HepG2 (cell line): ENCODE data around the gene CD300C. TPM values are rescaled to one million over a fixed set of nuclear protein-coding genes. Genes with fewer than 3 reads are reported as not detected.

Experiments
- ARNT ChIP-seq: fragments of 450-650 bp; IDR thresholded peaks from 2 replicates; pipeline ENCODE4 v1.6.1; 2017
- MXD1 ChIP-seq: sonication (generic); formaldehyde crosslinking; IDR thresholded peaks from 2 replicates; pipeline ENCODE4 v1.4.0; 2020; ENCODE audit warnings: mild to moderate bottlenecking, missing genetic modification reagents
- NAIF1 ChIP-seq: sonication (generic); formaldehyde crosslinking; IDR thresholded peaks from 2 replicates; pipeline ENCODE4 v1.5.0; 2020; ENCODE audit warnings: mild to moderate bottlenecking, missing genetic modification reagents, borderline replicate concordance
- PAXIP1 ChIP-seq: sonication (generic); formaldehyde crosslinking; conservative IDR thresholded peaks from 2 replicates; pipeline ENCODE4 v1.4.0; 2020; ENCODE audit warnings: mild to moderate bottlenecking, missing genetic modification reagents, moderate library complexity
- REL ChIP-seq: sonication (generic); formaldehyde crosslinking; conservative IDR thresholded peaks from 2 replicates; pipeline ENCODE4 v1.8.0; 2022; ENCODE audit warnings: mild to moderate bottlenecking, missing genetic modification reagents, moderate library complexity
- SAP130 ChIP-seq: IDR thresholded peaks from 2 replicates; pipeline ENCODE4 v1.6.1; 2016; ENCODE audit warnings: low read depth
- STAT6 ChIP-seq: sonication (generic); formaldehyde crosslinking; IDR thresholded peaks from 2 replicates; pipeline ENCODE4 v1.4.0; 2020; ENCODE audit warnings: missing genetic modification reagents, mild to moderate bottlenecking, borderline replicate concordance
- TARDBP ChIP-seq: sonication (generic); formaldehyde crosslinking; IDR thresholded peaks from 2 replicates; pipeline ENCODE4 v1.8.0; 2022; ENCODE audit warnings: mild to moderate bottlenecking, missing genetic modification reagents
- TBP ChIP-seq: sonication (generic); formaldehyde crosslinking; IDR thresholded peaks from 2 replicates; pipeline ENCODE4 v1.5.0; 2020; ENCODE audit warnings: missing genetic modification reagents
- ZMYM4 ChIP-seq: sonication (generic); formaldehyde crosslinking; IDR thresholded peaks from 2 replicates; pipeline ENCODE4 v1.8.1; 2023; ENCODE audit warnings: mild to moderate bottlenecking, missing genetic modification reagents
- ZNF138 ChIP-seq: sonication (generic); formaldehyde crosslinking; IDR thresholded peaks from 2 replicates; pipeline ENCODE4 v1.5.0; 2020; ENCODE audit warnings: mild to moderate bottlenecking, low read depth, missing genetic modification reagents
- ZNF335 ChIP-seq: sonication (generic); formaldehyde crosslinking; IDR thresholded peaks from 2 replicates; pipeline ENCODE4 v1.4.0; 2020; ENCODE audit warnings: missing genetic modification reagents
- ZNF362 ChIP-seq: sonication (generic); formaldehyde crosslinking; IDR thresholded peaks from 2 replicates; pipeline ENCODE4 v1.4.0; 2020; ENCODE audit warnings: missing genetic modification reagents, mild to moderate bottlenecking, borderline replicate concordance
- ZNF652 ChIP-seq: IDR thresholded peaks from 2 replicates; pipeline ENCODE4 v1.6.1; 2016; ENCODE audit warnings: low read depth, borderline replicate concordance
- polyA plus RNA-seq, 8 experiments: library from polyadenylated mRNA; depleted of rRNA in 3 of 8; stranded (reverse) in 7 of 8; unstranded in 1 of 8; fragments of >200 nt; fragmentation: Illumina TruSeq in 4 of 8; extraction: Trizol in 4 of 8; gene quantifications; 2 replicates each; pipeline versions ENCODE4 v1.2.1 to v1.2.3, GENCODE V29; 2011 to 2016; ENCODE audit warnings: low read depth in 4 of 8, missing spikeins in 1 of 8, mixed read lengths in 1 of 8; ENCODE audit not compliant: insufficient read depth in 1 of 8
- total RNA-seq, 5 experiments: library from RNA; depleted of rRNA; stranded (reverse); fragments of >200 nt; fragmentation: Illumina TruSeq; extraction: Trizol; gene quantifications; 2 replicates each; pipeline ENCODE4 v1.2.3, GENCODE V29; 2016; ENCODE audit warnings: low read depth in 1 of 5
- TF ChIP-seq, protein P1 (sequence below): fragments of 450-650 bp; IDR thresholded peaks from 2 replicates; pipeline ENCODE4 v1.6.1; 2017
- TF ChIP-seq, protein P2 (sequence below): IDR thresholded peaks from 2 replicates; pipeline ENCODE4 v1.6.1; 2016
- TF ChIP-seq, protein P3 (sequence below): sonication (generic); formaldehyde crosslinking; conservative IDR thresholded peaks from 2 replicates; pipeline ENCODE4 v1.8.1; 2023; ENCODE audit warnings: missing genetic modification reagents

Gene CD300C
- total and polyA plus RNA-seq, 2 of the 13 experiments (the other 11 are each of a cell fraction or from before 2014, with no cell fraction given) = not detected

- TF ChIP-seq STAT6 (CRISPR knock-in tag) = no peak
- no peak for TF ChIP-seq ZNF335 (CRISPR knock-in tag)
- TF ChIP-seq ZNF652 (CRISPR knock-in tag) = no peak
- TF ChIP-seq REL (CRISPR knock-in tag) = no peak
- no peak for TF ChIP-seq TARDBP (CRISPR knock-in tag)
- TF ChIP-seq ARNT = no peak
- TF ChIP-seq NAIF1 (CRISPR knock-in tag) = no peak
- TF ChIP-seq, protein P1, sequence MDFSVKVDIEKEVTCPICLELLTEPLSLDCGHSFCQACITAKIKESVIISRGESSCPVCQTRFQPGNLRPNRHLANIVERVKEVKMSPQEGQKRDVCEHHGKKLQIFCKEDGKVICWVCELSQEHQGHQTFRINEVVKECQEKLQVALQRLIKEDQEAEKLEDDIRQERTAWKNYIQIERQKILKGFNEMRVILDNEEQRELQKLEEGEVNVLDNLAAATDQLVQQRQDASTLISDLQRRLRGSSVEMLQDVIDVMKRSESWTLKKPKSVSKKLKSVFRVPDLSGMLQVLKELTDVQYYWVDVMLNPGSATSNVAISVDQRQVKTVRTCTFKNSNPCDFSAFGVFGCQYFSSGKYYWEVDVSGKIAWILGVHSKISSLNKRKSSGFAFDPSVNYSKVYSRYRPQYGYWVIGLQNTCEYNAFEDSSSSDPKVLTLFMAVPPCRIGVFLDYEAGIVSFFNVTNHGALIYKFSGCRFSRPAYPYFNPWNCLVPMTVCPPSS = peak; percentile 44; the same call in 1 of the 2 replicates
- TF ChIP-seq, protein P2, sequence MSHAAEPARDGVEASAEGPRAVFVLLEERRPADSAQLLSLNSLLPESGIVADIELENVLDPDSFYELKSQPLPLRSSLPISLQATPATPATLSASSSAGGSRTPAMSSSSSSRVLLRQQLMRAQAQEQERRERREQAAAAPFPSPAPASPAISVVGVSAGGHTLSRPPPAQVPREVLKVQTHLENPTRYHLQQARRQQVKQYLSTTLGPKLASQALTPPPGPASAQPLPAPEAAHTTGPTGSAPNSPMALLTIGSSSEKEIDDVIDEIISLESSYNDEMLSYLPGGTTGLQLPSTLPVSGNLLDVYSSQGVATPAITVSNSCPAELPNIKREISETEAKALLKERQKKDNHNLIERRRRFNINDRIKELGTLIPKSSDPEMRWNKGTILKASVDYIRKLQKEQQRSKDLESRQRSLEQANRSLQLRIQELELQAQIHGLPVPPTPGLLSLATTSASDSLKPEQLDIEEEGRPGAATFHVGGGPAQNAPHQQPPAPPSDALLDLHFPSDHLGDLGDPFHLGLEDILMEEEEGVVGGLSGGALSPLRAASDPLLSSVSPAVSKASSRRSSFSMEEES = no peak
- TF ChIP-seq SAP130 (CRISPR knock-in tag) = no peak
- TF ChIP-seq TBP (CRISPR knock-in tag) = no peak
- no peak for TF ChIP-seq ZMYM4 (CRISPR knock-in tag)
- no peak for TF ChIP-seq ZNF138 (CRISPR knock-in tag)
- TF ChIP-seq, protein P3, sequence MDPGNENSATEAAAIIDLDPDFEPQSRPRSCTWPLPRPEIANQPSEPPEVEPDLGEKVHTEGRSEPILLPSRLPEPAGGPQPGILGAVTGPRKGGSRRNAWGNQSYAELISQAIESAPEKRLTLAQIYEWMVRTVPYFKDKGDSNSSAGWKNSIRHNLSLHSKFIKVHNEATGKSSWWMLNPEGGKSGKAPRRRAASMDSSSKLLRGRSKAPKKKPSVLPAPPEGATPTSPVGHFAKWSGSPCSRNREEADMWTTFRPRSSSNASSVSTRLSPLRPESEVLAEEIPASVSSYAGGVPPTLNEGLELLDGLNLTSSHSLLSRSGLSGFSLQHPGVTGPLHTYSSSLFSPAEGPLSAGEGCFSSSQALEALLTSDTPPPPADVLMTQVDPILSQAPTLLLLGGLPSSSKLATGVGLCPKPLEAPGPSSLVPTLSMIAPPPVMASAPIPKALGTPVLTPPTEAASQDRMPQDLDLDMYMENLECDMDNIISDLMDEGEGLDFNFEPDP (CRISPR knock-in tag) = no peak
- TF ChIP-seq MXD1 (CRISPR knock-in tag) = no peak
- TF ChIP-seq PAXIP1 (CRISPR knock-in tag) = no peak
- TF ChIP-seq ZNF362 = no peak
Measured at GRCh38 chr17:74563358-74563757, 17.4 kb upstream of the CD300C start (continued).
